Liver (tissue), 3 donors: ENCODE measurements around the gene SLC2A9.

Experiments
- FOXA2 ChIP-seq: IDR thresholded peaks from 2 replicates; pipeline ENCODE4 v1.6.1; 2016; ENCODE audit warnings: antibody characterized with exemption
- GABPA ChIP-seq, 2 donors: IDR thresholded peaks in 1 of 2; conservative IDR thresholded peaks in 1 of 2; 2 replicates each; pipeline ENCODE4 v1.6.1; 2016; ENCODE audit warnings: antibody characterized with exemption in 2 of 2, mild to moderate bottlenecking in 1 of 2, moderate library complexity in 1 of 2
- JUND ChIP-seq, 2 donors: IDR thresholded peaks; 2 replicates each; pipeline ENCODE4 v1.6.1; 2016; ENCODE audit warnings: antibody characterized with exemption in 2 of 2
- NR2F2 ChIP-seq: IDR thresholded peaks from 2 replicates; pipeline ENCODE4 v1.6.1; 2016; ENCODE audit warnings: antibody characterized with exemption
- RAD21 ChIP-seq, 2 donors: IDR thresholded peaks; 2 replicates each; pipeline ENCODE4 v1.6.1; 2016; ENCODE audit warnings: antibody characterized with exemption in 2 of 2, mild to moderate bottlenecking in 2 of 2
- RXRA ChIP-seq, 2 donors: IDR thresholded peaks; 2 replicates each; pipeline ENCODE4 v1.6.1; 2017 to 2018; ENCODE audit warnings: antibody characterized with exemption in 2 of 2, mild to moderate bottlenecking in 1 of 2
- TAF1 ChIP-seq: conservative IDR thresholded peaks from 2 replicates; pipeline ENCODE4 v1.6.1; 2016; ENCODE audit warnings: antibody characterized with exemption, mild to moderate bottlenecking
- TF ChIP-seq, protein P1 (sequence below): fragments of 150-350 bp; IDR thresholded peaks from 2 replicates; pipeline ENCODE4 v1.5.1; 2017; ENCODE audit warnings: improper control_type of control experiment, low read depth, low read length; ENCODE audit not compliant: missing input control
- TF ChIP-seq, protein P2 (sequence below): IDR thresholded peaks from 2 replicates; pipeline ENCODE4 v1.6.1; 2016; ENCODE audit warnings: antibody characterized with exemption
- TF ChIP-seq, protein P3 (sequence below): IDR thresholded peaks from 2 replicates; pipeline ENCODE4 v1.6.1; 2016; ENCODE audit warnings: antibody characterized with exemption
- TF ChIP-seq, protein P4 (sequence below): IDR thresholded peaks from 2 replicates; pipeline ENCODE4 v1.6.1; 2016; ENCODE audit warnings: antibody characterized with exemption
- donor health status: healthy.
- donor health status: healthy.

DNA sequence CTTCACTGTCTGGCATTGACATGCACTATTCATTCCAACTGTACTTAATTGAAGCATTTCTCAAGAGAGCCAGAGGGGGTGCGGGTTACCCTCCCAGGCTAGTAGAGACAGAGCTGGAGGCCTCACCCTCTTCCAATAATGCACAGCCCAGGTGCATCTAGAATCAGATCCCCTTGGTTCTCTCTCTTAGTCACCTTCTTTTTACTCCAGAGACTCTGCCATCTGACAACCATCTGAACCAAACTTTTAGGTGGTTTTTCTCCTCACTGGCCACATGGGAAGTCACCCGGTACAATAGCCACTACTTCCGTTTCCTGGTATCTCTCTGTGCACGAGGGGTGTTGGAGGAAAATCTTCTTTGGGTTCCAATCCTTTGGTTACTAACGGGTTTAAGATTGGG lies 81.3 kb downstream of the SLC2A9 start:
- TF ChIP-seq GABPA (IDR thresholded peaks at IDR 0.05 in 1 of 2, conservative IDR thresholded peaks at IDR 0.05 in 1 of 2), result no peak
- TF ChIP-seq, protein P1, sequence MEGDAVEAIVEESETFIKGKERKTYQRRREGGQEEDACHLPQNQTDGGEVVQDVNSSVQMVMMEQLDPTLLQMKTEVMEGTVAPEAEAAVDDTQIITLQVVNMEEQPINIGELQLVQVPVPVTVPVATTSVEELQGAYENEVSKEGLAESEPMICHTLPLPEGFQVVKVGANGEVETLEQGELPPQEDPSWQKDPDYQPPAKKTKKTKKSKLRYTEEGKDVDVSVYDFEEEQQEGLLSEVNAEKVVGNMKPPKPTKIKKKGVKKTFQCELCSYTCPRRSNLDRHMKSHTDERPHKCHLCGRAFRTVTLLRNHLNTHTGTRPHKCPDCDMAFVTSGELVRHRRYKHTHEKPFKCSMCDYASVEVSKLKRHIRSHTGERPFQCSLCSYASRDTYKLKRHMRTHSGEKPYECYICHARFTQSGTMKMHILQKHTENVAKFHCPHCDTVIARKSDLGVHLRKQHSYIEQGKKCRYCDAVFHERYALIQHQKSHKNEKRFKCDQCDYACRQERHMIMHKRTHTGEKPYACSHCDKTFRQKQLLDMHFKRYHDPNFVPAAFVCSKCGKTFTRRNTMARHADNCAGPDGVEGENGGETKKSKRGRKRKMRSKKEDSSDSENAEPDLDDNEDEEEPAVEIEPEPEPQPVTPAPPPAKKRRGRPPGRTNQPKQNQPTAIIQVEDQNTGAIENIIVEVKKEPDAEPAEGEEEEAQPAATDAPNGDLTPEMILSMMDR, result no peak
- no peak for TF ChIP-seq RXRA (IDR thresholded peaks at IDR 0.05)
- no peak for TF ChIP-seq NR2F2
- TF ChIP-seq, protein P2, sequence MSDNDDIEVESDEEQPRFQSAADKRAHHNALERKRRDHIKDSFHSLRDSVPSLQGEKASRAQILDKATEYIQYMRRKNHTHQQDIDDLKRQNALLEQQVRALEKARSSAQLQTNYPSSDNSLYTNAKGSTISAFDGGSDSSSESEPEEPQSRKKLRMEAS, result no peak
- no peak for TF ChIP-seq JUND (IDR thresholded peaks at IDR 0.05)
- TF ChIP-seq, protein P3, sequence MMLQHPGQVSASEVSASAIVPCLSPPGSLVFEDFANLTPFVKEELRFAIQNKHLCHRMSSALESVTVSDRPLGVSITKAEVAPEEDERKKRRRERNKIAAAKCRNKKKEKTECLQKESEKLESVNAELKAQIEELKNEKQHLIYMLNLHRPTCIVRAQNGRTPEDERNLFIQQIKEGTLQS, result no peak
- TF ChIP-seq FOXA2, result no peak
- TF ChIP-seq TAF1, result no peak
- TF ChIP-seq, protein P4, sequence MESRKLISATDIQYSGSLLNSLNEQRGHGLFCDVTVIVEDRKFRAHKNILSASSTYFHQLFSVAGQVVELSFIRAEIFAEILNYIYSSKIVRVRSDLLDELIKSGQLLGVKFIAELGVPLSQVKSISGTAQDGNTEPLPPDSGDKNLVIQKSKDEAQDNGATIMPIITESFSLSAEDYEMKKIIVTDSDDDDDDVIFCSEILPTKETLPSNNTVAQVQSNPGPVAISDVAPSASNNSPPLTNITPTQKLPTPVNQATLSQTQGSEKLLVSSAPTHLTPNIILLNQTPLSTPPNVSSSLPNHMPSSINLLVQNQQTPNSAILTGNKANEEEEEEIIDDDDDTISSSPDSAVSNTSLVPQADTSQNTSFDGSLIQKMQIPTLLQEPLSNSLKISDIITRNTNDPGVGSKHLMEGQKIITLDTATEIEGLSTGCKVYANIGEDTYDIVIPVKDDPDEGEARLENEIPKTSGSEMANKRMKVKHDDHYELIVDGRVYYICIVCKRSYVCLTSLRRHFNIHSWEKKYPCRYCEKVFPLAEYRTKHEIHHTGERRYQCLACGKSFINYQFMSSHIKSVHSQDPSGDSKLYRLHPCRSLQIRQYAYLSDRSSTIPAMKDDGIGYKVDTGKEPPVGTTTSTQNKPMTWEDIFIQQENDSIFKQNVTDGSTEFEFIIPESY, result no peak
- no peak for TF ChIP-seq RAD21 (IDR thresholded peaks at IDR 0.05)
